ENCODE measurements around the gene GBP4.

GRCh38 chr1:89174491-89174890, 24.3 kb downstream of the GBP4 start:
- TF ChIP-seq CTCF (IDR thresholded peaks at IDR 0.05; ENCODE audit: poor library complexity) (no peak), EZH2 (IDR thresholded peaks at IDR 0.05; ENCODE audit: borderline replicate concordance) (no peak)
